Pulmonary artery endothelial cell (primary cell): ENCODE results near the gene GSTA4. TPM values are rescaled to one million over a fixed set of nuclear protein-coding genes. Genes with fewer than 3 reads are reported as not detected.
"Not testable (repeated sequence)": the region's sequence is repeated elsewhere in the genome, so short reads cannot be mapped to it uniquely, and the experiment has no call there.

Source experiments
- DNase-seq: peaks from one replicate; pipeline ENCODE4 v3.0.0-alpha.2; 2011; ENCODE audit warnings: low read depth, low spot score
- total RNA-seq: library from RNA; depleted of rRNA; stranded (reverse); fragments of >200 nt; gene quantifications from 2 replicates; pipeline ENCODE4 v1.2.3, GENCODE V29; 2014

GSTA4 gene
- total RNA-seq, 1 donor from 2014 or later, result 19.7 TPM

GRCh38 chr6:52976149-52976548 lies 18.9 kb downstream of the GSTA4 start:
- DNase-seq, result no peak

- DNase-seq, result no peak
Observed at GRCh38 chr6:52975580-52975979, 19.5 kb downstream of the GSTA4 start.

GRCh38 chr6:52972989-52973388 lies 22.1 kb downstream of the GSTA4 start:
- no peak for DNase-seq

- DNase-seq, result no peak
Observed at GRCh38 chr6:52969359-52969758, 25.7 kb downstream of the GSTA4 start.

GRCh38 chr6:52966101-52966500 lies 29.0 kb downstream of the GSTA4 start:
- no peak for DNase-seq

GRCh38 chr6:52965380-52965779 lies 29.7 kb downstream of the GSTA4 start:
- DNase-seq, result no peak

GRCh38 chr6:52964318-52964717 lies 30.8 kb downstream of the GSTA4 start:
- no peak for DNase-seq

GRCh38 chr6:52962701-52963100 lies 32.4 kb downstream of the GSTA4 start:
- no peak for DNase-seq

- DNase-seq, result not testable (repeated sequence)
Observed at GRCh38 chr6:52961022-52961421, 34.1 kb downstream of the GSTA4 start.

GRCh38 chr6:52960211-52960610 lies 34.9 kb downstream of the GSTA4 start:
- DNase-seq, result not testable (repeated sequence)

GRCh38 chr6:52958546-52959255 lies 36.4 kb downstream of the GSTA4 start:
- no peak for DNase-seq

GRCh38 chr6:52955871-52956270 lies 39.2 kb downstream of the GSTA4 start:
- DNase-seq, result no peak

- DNase-seq, result no peak
Observed at GRCh38 chr6:52953911-52954839, 40.9 kb downstream of the GSTA4 start.

- no peak for DNase-seq
Observed at GRCh38 chr6:52946306-52946705, 48.8 kb downstream of the GSTA4 start.

GRCh38 chr6:52942821-52943220 lies 52.3 kb downstream of the GSTA4 start:
- DNase-seq, result not testable (repeated sequence)

GRCh38 chr6:52942221-52942620 lies 52.9 kb downstream of the GSTA4 start:
- no peak for DNase-seq

- no peak for DNase-seq
Observed at GRCh38 chr6:52937908-52938307, 57.2 kb downstream of the GSTA4 start.

GRCh38 chr6:52933778-52934177 lies 61.3 kb downstream of the GSTA4 start:
- no peak for DNase-seq

GRCh38 chr6:52931351-52931750 lies 63.7 kb downstream of the GSTA4 start:
- no peak for DNase-seq

- peak; percentile 29 for DNase-seq
Observed at GRCh38 chr6:52929321-52930164, 65.5 kb downstream of the GSTA4 start.
